Measurements from ENCODE around the gene SCIN. TPM values are rescaled to one million over a fixed set of nuclear protein-coding genes. Genes with fewer than 3 reads are reported as not detected.

SCIN gene
- total RNA-seq, 1 experiment from 2014 or later = 0.22 TPM

GRCh38 chr7:12554351-12554750 is 16.2 kb upstream of the SCIN start:
- ChIA-PET RAD21 (ENCODE audit: low non-redundant PET in 1 of 2, low total read pairs in 2 of 2, uncharacterized antibody in 2 of 2, unreplicated experiment in 2 of 2) (no interaction called here), CTCF (no interaction called here), POLR2A (no interaction called here)
- no peaks in the 10 kb centered on the region for H3K9me3 ChIP-seq (ENCODE audit: control insufficient read depth in 1 of 2, insufficient read depth in 1 of 2, low read depth in 1 of 2, low read length in 2 of 2)
- no peak overlapping the region for H3K27ac ChIP-seq (ENCODE audit: low read depth, low read length)
- H3K4me2 ChIP-seq (ENCODE audit: low read length) = no peak overlapping the region
- no peak overlapping the region for H3K4me3 ChIP-seq (replicated peaks in 1 of 2; ENCODE audit: low read depth in 1 of 2, low read length in 2 of 2)
- no peaks in the 10 kb centered on the region for H3K79me2 ChIP-seq (ENCODE audit: insufficient read depth, low read length)
- H3K9me2 ChIP-seq (ENCODE audit: insufficient read depth) = no peaks in the 10 kb centered on the region
- H3K4me1 ChIP-seq (ENCODE audit: control insufficient read depth in 1 of 2, insufficient read depth in 2 of 2, low read length in 2 of 2) = peaks cover 0 to 5% of the 10 kb centered on the region in 2 experiments; a peak in 2 of 4 replicates
- BruUV-seq (replicated peaks) = no TSS peak
- intact Hi-C loops (cut with micrococcal nuclease) = no loop called here
- DNase-seq (ENCODE audit: low read depth, low spot score) = no peak
- H4K20me1 ChIP-seq (ENCODE audit: insufficient read depth) = no peaks in the 10 kb centered on the region
- no peaks in the 10 kb centered on the region for H3K36me3 ChIP-seq (ENCODE audit: control insufficient read depth in 1 of 2, insufficient read depth in 2 of 2, low read length in 2 of 2)
- H3K9ac ChIP-seq (ENCODE audit: low read length) = no peak overlapping the region
- TF ChIP-seq EGR1 (IDR thresholded peaks at IDR 0.05; ENCODE audit: low read depth) (no peak), ELF1 (IDR thresholded peaks at IDR 0.05; ENCODE audit: borderline replicate concordance, low read depth) (no peak), POLR2AphosphoS5 (IDR thresholded peaks at IDR 0.05; ENCODE audit: low read depth, low read length) (no peak), YY1 (IDR thresholded peaks at IDR 0.05; ENCODE audit: extremely low read depth, insufficient replicate concordance, low read depth, low read length) (no peak), TCF7L2 (IDR thresholded peaks at IDR 0.05; ENCODE audit: borderline replicate concordance, extremely low read depth, insufficient read depth, insufficient read length) (no peak), CBX3 (IDR thresholded peaks at IDR 0.05; ENCODE audit: low read depth) (no peak), POLR2A (IDR thresholded peaks at IDR 0.05; ENCODE audit: borderline replicate concordance, extremely low read depth, insufficient read depth, insufficient read length) (no peak), SP1 (IDR thresholded peaks at IDR 0.05; ENCODE audit: low read depth) (no peak), SRF (IDR thresholded peaks at IDR 0.05; ENCODE audit: low read depth) (no peak), RAD21 (IDR thresholded peaks at IDR 0.05; ENCODE audit: low read depth) (no peak), SIN3A (IDR thresholded peaks at IDR 0.05; ENCODE audit: low read depth) (no peak), ZFX (IDR thresholded peaks at IDR 0.05) (no peak), MAX (IDR thresholded peaks at IDR 0.05) (no peak)
- TF ChIP-seq, protein P1, sequence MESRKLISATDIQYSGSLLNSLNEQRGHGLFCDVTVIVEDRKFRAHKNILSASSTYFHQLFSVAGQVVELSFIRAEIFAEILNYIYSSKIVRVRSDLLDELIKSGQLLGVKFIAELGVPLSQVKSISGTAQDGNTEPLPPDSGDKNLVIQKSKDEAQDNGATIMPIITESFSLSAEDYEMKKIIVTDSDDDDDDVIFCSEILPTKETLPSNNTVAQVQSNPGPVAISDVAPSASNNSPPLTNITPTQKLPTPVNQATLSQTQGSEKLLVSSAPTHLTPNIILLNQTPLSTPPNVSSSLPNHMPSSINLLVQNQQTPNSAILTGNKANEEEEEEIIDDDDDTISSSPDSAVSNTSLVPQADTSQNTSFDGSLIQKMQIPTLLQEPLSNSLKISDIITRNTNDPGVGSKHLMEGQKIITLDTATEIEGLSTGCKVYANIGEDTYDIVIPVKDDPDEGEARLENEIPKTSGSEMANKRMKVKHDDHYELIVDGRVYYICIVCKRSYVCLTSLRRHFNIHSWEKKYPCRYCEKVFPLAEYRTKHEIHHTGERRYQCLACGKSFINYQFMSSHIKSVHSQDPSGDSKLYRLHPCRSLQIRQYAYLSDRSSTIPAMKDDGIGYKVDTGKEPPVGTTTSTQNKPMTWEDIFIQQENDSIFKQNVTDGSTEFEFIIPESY (IDR thresholded peaks at IDR 0.05; ENCODE audit: extremely low read depth, insufficient replicate concordance, low read length) = no peak
- TF ChIP-seq, protein P2, sequence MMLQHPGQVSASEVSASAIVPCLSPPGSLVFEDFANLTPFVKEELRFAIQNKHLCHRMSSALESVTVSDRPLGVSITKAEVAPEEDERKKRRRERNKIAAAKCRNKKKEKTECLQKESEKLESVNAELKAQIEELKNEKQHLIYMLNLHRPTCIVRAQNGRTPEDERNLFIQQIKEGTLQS (IDR thresholded peaks at IDR 0.05) = no peak
- TF ChIP-seq, protein P3, sequence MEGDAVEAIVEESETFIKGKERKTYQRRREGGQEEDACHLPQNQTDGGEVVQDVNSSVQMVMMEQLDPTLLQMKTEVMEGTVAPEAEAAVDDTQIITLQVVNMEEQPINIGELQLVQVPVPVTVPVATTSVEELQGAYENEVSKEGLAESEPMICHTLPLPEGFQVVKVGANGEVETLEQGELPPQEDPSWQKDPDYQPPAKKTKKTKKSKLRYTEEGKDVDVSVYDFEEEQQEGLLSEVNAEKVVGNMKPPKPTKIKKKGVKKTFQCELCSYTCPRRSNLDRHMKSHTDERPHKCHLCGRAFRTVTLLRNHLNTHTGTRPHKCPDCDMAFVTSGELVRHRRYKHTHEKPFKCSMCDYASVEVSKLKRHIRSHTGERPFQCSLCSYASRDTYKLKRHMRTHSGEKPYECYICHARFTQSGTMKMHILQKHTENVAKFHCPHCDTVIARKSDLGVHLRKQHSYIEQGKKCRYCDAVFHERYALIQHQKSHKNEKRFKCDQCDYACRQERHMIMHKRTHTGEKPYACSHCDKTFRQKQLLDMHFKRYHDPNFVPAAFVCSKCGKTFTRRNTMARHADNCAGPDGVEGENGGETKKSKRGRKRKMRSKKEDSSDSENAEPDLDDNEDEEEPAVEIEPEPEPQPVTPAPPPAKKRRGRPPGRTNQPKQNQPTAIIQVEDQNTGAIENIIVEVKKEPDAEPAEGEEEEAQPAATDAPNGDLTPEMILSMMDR (IDR thresholded peaks at IDR 0.05 in 2 of 3, conservative IDR thresholded peaks at IDR 0.05 in 1 of 3; ENCODE audit: borderline replicate concordance in 1 of 3, insufficient read depth in 1 of 3, low read depth in 2 of 3, low read length in 2 of 3) = no peak
- no peaks in the 10 kb centered on the region for H3K27me3 ChIP-seq (ENCODE audit: insufficient read depth, low read length)
- no peak overlapping the region for H2AFZ ChIP-seq (ENCODE audit: low read depth, low read length, poor library complexity, severe bottlenecking)
- ATAC-seq = no peak

All from HCT116 (cell line).